Fibroblast of lung (primary cell): ENCODE measurements around the gene ERAP2. TPM values are rescaled to one million over a fixed set of nuclear protein-coding genes. Genes with fewer than 3 reads are reported as not detected.
"Not testable (repeated sequence)": the region's sequence is repeated elsewhere in the genome, so short reads cannot be mapped to it uniquely, and the experiment has no call there.

Source experiments
- DNase-seq, 2 donors: peaks; one replicate each; pipeline versions ENCODE4 v3.0.0 to v3.0.0-alpha.2; 2010; ENCODE audit warnings: low read depth in 2 of 2
- H2AFZ ChIP-seq: 2 replicates; pipeline ENCODE4 v1.5.1; 2012; ENCODE audit warnings: low read length, control low read depth, inconsistent platforms
- H3K27ac ChIP-seq: 2 replicates; pipeline ENCODE4 v1.5.1; 2011; ENCODE audit warnings: low read length, control low read depth; ENCODE audit not compliant: insufficient read depth
- H3K27me3 ChIP-seq: 2 replicates; pipeline ENCODE4 v1.5.1; 2011; ENCODE audit warnings: mild to moderate bottlenecking, low read length; ENCODE audit not compliant: control insufficient read depth, insufficient read depth
- H3K36me3 ChIP-seq: 2 replicates; pipeline ENCODE4 v1.5.1; 2011; ENCODE audit warnings: low read length; ENCODE audit not compliant: control insufficient read depth, insufficient read depth
- H3K4me1 ChIP-seq: 2 replicates; pipeline ENCODE4 v1.5.1; 2011; ENCODE audit warnings: low read length; ENCODE audit not compliant: control insufficient read depth, insufficient read depth; ENCODE audit errors: extremely low read depth
- H3K4me2 ChIP-seq: 2 replicates; pipeline ENCODE4 v1.5.1; 2011; ENCODE audit warnings: low read length, control low read depth; ENCODE audit not compliant: insufficient read depth; ENCODE audit errors: extremely low read depth
- H3K4me3 ChIP-seq, 4 experiments: fragments of 200-600 bp in 1 of 4; sonication (generic) in 1 of 4; replicated peaks in 1 of 4; 2 replicates each; pipeline ENCODE4 v1.5.1; 2011 to 2016; ENCODE audit warnings: low read length in 4 of 4, low read depth in 3 of 4, mild to moderate bottlenecking in 3 of 4, control low read depth in 2 of 4, inconsistent platforms in 1 of 4, mixed read lengths in 1 of 4; ENCODE audit not compliant: insufficient read depth in 1 of 4; ENCODE audit errors: control extremely low read depth in 1 of 4
- H3K79me2 ChIP-seq: 2 replicates; pipeline ENCODE4 v1.5.1; 2012; ENCODE audit warnings: mild to moderate bottlenecking, low read length, inconsistent platforms; ENCODE audit not compliant: control insufficient read depth, insufficient read depth
- H3K9ac ChIP-seq: 2 replicates; pipeline ENCODE4 v1.5.1; 2011; ENCODE audit warnings: mild to moderate bottlenecking, low read length, control low read depth; ENCODE audit not compliant: insufficient read depth
- H3K9me3 ChIP-seq: 2 replicates; pipeline ENCODE4 v1.5.1; 2012; ENCODE audit warnings: low read depth, low read length; ENCODE audit not compliant: control insufficient read depth, insufficient read depth
- H4K20me1 ChIP-seq: 2 replicates; pipeline ENCODE4 v1.5.1; 2011; ENCODE audit warnings: low read length; ENCODE audit not compliant: control insufficient read depth, insufficient read depth; ENCODE audit errors: extremely low read depth
- EZH2 ChIP-seq: IDR thresholded peaks from 2 replicates; pipeline ENCODE4 v1.5.1; 2012; ENCODE audit warnings: low read length, control low read depth, mild to moderate bottlenecking; ENCODE audit errors: missing control alignments
- polyA plus RNA-seq, 2 donors: library from polyadenylated mRNA; depleted of rRNA in 1 of 2; stranded (reverse) in 1 of 2; unstranded in 1 of 2; fragments of >200 nt; gene quantifications; 2 replicates each; pipeline ENCODE4 v1.2.1, GENCODE V29; 2011 to 2012; ENCODE audit warnings: missing spikeins in 1 of 2
- total RNA-seq: library from RNA; depleted of rRNA; stranded (reverse); fragments of >200 nt; gene quantifications from 2 replicates; pipeline ENCODE4 v1.2.1, GENCODE V29; 2014
- TF ChIP-seq, protein P1 (sequence below), 2 donors: IDR thresholded peaks in 1 of 2; conservative IDR thresholded peaks in 1 of 2; 1 replicate in 1 of 2; 2 replicates in 1 of 2; pipeline ENCODE4 v1.5.1; 2011 to 2012; ENCODE audit warnings: low read length in 2 of 2, control low read depth in 1 of 2, inconsistent platforms in 1 of 2, low read depth in 1 of 2, mild to moderate bottlenecking in 1 of 2

Gene ERAP2
- total and polyA plus RNA-seq, 2 donors (not counting 1 experiment from before 2014, with no cell fraction given): 70.9 to 180 TPM

DNA sequence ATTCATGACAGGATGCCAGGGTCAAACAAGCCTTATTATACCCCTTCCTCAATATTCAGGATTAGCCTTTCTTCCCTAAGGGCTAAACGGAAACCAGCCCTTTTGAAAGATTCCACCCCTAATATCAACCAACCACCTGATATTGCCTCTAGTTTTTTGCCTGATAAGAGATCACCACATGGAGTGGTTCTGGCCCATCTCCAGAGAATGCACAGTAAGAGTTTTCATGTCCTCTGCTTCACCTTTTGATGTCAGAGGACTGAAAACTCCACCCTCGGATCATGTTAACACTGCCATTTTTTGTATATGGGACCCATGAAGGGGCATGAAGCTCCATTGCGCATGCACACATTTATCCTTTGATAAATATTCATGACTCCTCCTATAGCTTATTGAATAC lies 53.8 kb downstream of the ERAP2 start:
- no peak overlapping the region for H2AFZ ChIP-seq
- H3K9me3 ChIP-seq: no peaks in the 10 kb centered on the region
- H3K9ac ChIP-seq: no peak overlapping the region
- no peak for TF ChIP-seq EZH2
- TF ChIP-seq, protein P1, sequence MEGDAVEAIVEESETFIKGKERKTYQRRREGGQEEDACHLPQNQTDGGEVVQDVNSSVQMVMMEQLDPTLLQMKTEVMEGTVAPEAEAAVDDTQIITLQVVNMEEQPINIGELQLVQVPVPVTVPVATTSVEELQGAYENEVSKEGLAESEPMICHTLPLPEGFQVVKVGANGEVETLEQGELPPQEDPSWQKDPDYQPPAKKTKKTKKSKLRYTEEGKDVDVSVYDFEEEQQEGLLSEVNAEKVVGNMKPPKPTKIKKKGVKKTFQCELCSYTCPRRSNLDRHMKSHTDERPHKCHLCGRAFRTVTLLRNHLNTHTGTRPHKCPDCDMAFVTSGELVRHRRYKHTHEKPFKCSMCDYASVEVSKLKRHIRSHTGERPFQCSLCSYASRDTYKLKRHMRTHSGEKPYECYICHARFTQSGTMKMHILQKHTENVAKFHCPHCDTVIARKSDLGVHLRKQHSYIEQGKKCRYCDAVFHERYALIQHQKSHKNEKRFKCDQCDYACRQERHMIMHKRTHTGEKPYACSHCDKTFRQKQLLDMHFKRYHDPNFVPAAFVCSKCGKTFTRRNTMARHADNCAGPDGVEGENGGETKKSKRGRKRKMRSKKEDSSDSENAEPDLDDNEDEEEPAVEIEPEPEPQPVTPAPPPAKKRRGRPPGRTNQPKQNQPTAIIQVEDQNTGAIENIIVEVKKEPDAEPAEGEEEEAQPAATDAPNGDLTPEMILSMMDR (conservative IDR thresholded peaks at IDR 0.05 in 1 of 2, IDR thresholded peaks at IDR 0.05 in 1 of 2; ENCODE audit: low read depth in 1 of 2, low read length in 2 of 2): no peak
- H3K36me3 ChIP-seq: no peaks in the 10 kb centered on the region
- peaks cover 3% of the 10 kb centered on the region for H3K4me1 ChIP-seq
- no peaks in the 10 kb centered on the region for H3K27me3 ChIP-seq
- H3K79me2 ChIP-seq: no peaks in the 10 kb centered on the region
- DNase-seq: peak in 1 of 2 donors; percentile 25
- H3K4me2 ChIP-seq: no peak overlapping the region
- H3K27ac ChIP-seq: no peak overlapping the region
- no peaks in the 10 kb centered on the region for H4K20me1 ChIP-seq
- H3K4me3 ChIP-seq: no peak overlapping the region

DNA sequence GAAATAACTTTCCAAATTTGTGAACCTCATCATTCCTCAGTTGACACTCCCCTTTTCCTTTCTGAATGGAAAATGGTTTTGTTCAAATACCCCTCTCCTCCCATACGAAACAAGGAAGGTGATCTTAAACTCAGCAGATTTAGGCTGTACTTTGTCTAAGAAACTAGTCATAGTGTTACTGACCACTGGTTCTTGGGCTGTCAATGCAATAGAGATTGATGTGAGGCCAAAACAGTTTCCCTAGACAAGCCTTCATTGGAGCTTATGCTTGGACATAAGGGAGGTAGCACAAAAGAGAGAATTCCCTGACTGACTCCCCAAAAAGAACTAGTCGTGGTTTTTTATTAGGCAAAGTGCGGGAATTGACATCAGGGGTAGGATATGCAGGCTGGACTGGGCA lies 54.3 kb downstream of the ERAP2 start:
- TF ChIP-seq, protein P1 (conservative IDR thresholded peaks at IDR 0.05 in 1 of 2, IDR thresholded peaks at IDR 0.05 in 1 of 2; ENCODE audit: low read depth in 1 of 2, low read length in 2 of 2): no peak
- TF ChIP-seq EZH2: no peak
- Histone ChIP-seq H3K9me3 (no peaks in the 10 kb centered on the region), H2AFZ (no peak overlapping the region), H3K36me3 (no peaks in the 10 kb centered on the region), H3K4me2 (no peak overlapping the region), H4K20me1 (no peaks in the 10 kb centered on the region), H3K79me2 (no peaks in the 10 kb centered on the region), H3K9ac (no peak overlapping the region), H3K4me1 (peaks cover 3% of the 10 kb centered on the region), H3K27ac (no peak overlapping the region), H3K27me3 (no peaks in the 10 kb centered on the region), H3K4me3 (no peak overlapping the region)
- no peak for DNase-seq

DNA sequence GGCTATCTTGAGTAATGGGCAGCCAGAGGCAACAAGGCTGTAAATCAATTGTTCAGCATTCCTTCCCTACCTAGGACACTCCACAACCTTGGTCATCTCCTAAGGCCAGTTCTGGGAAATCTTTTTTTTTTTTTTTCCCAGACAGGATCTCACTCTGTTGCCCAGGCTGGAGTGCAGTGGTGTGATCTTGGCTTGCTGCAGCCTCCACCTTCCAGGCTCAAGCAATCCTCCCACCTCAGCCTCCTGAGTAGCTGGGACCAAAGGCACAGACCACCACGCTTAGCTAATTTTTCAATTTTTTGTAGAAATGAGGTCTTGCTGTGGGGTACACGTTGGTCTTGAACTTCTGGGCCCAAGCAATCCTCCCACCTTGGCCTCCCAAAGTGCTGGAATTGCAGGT lies 54.7 kb downstream of the ERAP2 start:
- DNase-seq, H3K4me2 ChIP-seq, H3K36me3 ChIP-seq, H3K4me1 ChIP-seq, H3K27me3 ChIP-seq, H3K4me3 ChIP-seq, H2AFZ ChIP-seq, H3K9me3 ChIP-seq, H3K27ac ChIP-seq, H3K9ac ChIP-seq, H4K20me1 ChIP-seq, H3K79me2 ChIP-seq: not testable (repeated sequence)
